ENCODE results near the gene ANKRD11. TPM values are rescaled to one million over a fixed set of nuclear protein-coding genes. Genes with fewer than 3 reads are reported as not detected.

ANKRD11 gene
- total RNA-seq, 1 donor, result 97.4 TPM

GRCh38 chr16:89361751-89362539 is 128.4 kb downstream of the ANKRD11 start:
- H2AFZ ChIP-seq (ENCODE audit: low read length), result no peak overlapping the region
- peaks cover 24% of the 10 kb centered on the region for H3K4me1 ChIP-seq (ENCODE audit: insufficient read depth, low read length)
- no peaks in the 10 kb centered on the region for H3K9me3 ChIP-seq (ENCODE audit: low read depth, low read length)
- no peak overlapping the region for H3K4me2 ChIP-seq (ENCODE audit: insufficient read depth, low read length)
- peaks cover 96% of the 10 kb centered on the region for H3K79me2 ChIP-seq (ENCODE audit: insufficient read depth, low read length)
- H3K27me3 ChIP-seq (ENCODE audit: insufficient read depth, low read length), result no peaks in the 10 kb centered on the region
- peaks cover 86% of the 10 kb centered on the region for H4K20me1 ChIP-seq (ENCODE audit: insufficient read depth, low read length)
- peaks cover 6% of the 10 kb centered on the region for H3K36me3 ChIP-seq (ENCODE audit: insufficient read depth, low read length)
- no peak overlapping the region for H3K4me3 ChIP-seq (ENCODE audit: insufficient read depth, low read length)
- peak; percentile 22 for DNase-seq (ENCODE audit: insufficient read length, low spot score, missing footprints)
- no peak overlapping the region for H3K27ac ChIP-seq (ENCODE audit: low read depth, low read length)
- TF ChIP-seq CTCF (IDR thresholded peaks at IDR 0.05; ENCODE audit: extremely low read depth, low read depth, low read length), result no peak

- peak; percentile 51 for DNase-seq (ENCODE audit: insufficient read length, low spot score, missing footprints)
- Histone ChIP-seq H2AFZ (ENCODE audit: low read length) (no peak overlapping the region), H3K27me3 (ENCODE audit: insufficient read depth, low read length) (no peaks in the 10 kb centered on the region), H3K27ac (ENCODE audit: low read depth, low read length) (no peak overlapping the region), H3K4me1 (ENCODE audit: insufficient read depth, low read length) (peaks cover 24% of the 10 kb centered on the region), H4K20me1 (ENCODE audit: insufficient read depth, low read length) (peaks cover 84% of the 10 kb centered on the region), H3K36me3 (ENCODE audit: insufficient read depth, low read length) (peaks cover 9% of the 10 kb centered on the region), H3K4me3 (ENCODE audit: insufficient read depth, low read length) (no peak overlapping the region), H3K79me2 (ENCODE audit: insufficient read depth, low read length) (peaks cover 94% of the 10 kb centered on the region), H3K4me2 (ENCODE audit: insufficient read depth, low read length) (no peak overlapping the region), H3K9me3 (ENCODE audit: low read depth, low read length) (no peaks in the 10 kb centered on the region)
- no peak for TF ChIP-seq CTCF (IDR thresholded peaks at IDR 0.05; ENCODE audit: extremely low read depth, low read depth, low read length)
Observed at GRCh38 chr16:89360760-89361435, 129.5 kb downstream of the ANKRD11 start.

GRCh38 chr16:89359264-89360147 is 130.9 kb downstream of the ANKRD11 start:
- H2AFZ ChIP-seq (ENCODE audit: low read length), result no peak overlapping the region
- H3K79me2 ChIP-seq (ENCODE audit: insufficient read depth, low read length), result peaks cover 94% of the 10 kb centered on the region
- peaks cover 11% of the 10 kb centered on the region for H3K4me1 ChIP-seq (ENCODE audit: insufficient read depth, low read length)
- H4K20me1 ChIP-seq (ENCODE audit: insufficient read depth, low read length), result peaks cover 88% of the 10 kb centered on the region
- H3K4me3 ChIP-seq (ENCODE audit: insufficient read depth, low read length), result no peak overlapping the region
- H3K27me3 ChIP-seq (ENCODE audit: insufficient read depth, low read length), result no peaks in the 10 kb centered on the region
- no peak overlapping the region for H3K4me2 ChIP-seq (ENCODE audit: insufficient read depth, low read length)
- H3K9me3 ChIP-seq (ENCODE audit: low read depth, low read length), result no peaks in the 10 kb centered on the region
- peak; percentile 62 for DNase-seq (ENCODE audit: insufficient read length, low spot score, missing footprints)
- H3K36me3 ChIP-seq (ENCODE audit: insufficient read depth, low read length), result peaks cover 14% of the 10 kb centered on the region
- TF ChIP-seq CTCF (IDR thresholded peaks at IDR 0.05; ENCODE audit: extremely low read depth, low read depth, low read length), result no peak
- no peak overlapping the region for H3K27ac ChIP-seq (ENCODE audit: low read depth, low read length)
